ENCODE measurements around the gene MBOAT1.

- TF ChIP-seq CTCF (IDR thresholded peaks at IDR 0.05) (no peak), CEBPB (IDR thresholded peaks at IDR 0.05) (no peak), MYC (IDR thresholded peaks at IDR 0.05; ENCODE audit: borderline replicate concordance, low read length) (no peak), JUNB (IDR thresholded peaks at IDR 0.05) (no peak), POLR2A (IDR thresholded peaks at IDR 0.05; ENCODE audit: low read length) (no peak), RFX5 (IDR thresholded peaks at IDR 0.05) (no peak)
Observed at GRCh38 chr6:20116792-20117191, 95.5 kb downstream of the MBOAT1 start.

Data from A549 (cell line).